Measurements from ENCODE around the gene CAPS.

CAPS gene

GRCh38 chr19:5934774-5935472, 20.9 kb downstream of the CAPS start:
- DNase-seq (ENCODE audit: low read depth) = no peak

- DNase-seq (ENCODE audit: low read depth) = no peak
Measured at GRCh38 chr19:5935473-5936291, 21.6 kb downstream of the CAPS start.

DNA sequence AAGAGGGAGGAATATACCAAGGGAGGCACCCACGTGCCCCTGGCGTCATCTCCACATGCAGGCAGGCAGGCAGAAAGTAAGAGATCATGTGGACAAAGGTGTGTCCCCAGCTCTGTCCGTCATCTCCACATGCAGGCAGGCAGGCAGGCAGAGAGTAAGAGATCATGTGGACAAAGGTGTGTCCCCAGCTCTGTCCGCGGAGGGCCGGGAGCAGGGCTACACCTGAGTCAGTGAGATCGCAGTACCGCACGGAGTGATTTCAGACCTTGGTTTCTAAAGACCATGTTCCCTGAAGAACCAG, 22.2 kb downstream of the CAPS start:
- no peak for DNase-seq (ENCODE audit: low read depth)

- no peak for DNase-seq (ENCODE audit: low read depth)
Measured at GRCh38 chr19:5937550-5937949, 23.5 kb downstream of the CAPS start.

GRCh38 chr19:5940260-5941208, 26.5 kb downstream of the CAPS start:
- DNase-seq (ENCODE audit: low read depth) = no peak

DNA sequence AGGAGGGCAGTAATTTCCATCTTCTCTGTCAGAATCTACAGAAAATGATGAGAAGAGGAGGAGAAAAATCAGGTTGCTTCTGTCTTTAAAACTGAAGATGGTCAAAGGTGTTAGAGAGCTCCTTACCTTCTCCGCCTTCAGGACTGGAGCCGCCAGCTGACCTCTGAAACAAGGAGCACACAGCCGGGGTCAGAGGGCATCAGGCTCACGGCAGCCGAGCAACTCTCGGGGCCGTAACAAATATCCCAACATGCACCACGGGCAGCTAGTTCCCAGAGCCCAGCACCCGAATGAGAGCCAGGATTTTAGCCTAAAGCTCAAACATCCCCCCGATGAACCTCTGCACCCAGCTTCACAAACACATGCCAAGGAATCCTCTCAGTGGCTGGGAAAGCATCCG, 27.6 kb downstream of the CAPS start:
- DNase-seq (ENCODE audit: low read depth) = no peak

DNA sequence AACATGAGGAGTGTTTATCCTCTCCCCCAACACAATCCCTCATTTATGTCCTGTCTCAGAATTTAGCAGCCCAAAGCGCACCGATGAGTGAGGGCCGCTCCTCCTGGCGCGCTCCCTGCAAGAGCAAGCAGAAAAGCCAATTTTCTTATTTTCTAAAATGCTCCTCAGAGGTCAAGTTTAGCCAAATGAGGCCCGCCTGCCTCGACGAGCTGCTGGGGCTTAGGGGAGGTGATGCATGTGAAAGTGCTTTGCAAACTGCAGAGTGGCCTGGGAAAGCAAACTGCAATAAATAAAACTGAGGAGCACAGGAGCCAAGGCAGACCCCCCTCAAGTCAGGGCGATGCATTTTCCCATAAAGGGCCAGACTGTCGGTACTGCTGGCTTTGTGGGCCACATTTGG, 29.0 kb downstream of the CAPS start:
- DNase-seq (ENCODE audit: low read depth) = no peak

DNA sequence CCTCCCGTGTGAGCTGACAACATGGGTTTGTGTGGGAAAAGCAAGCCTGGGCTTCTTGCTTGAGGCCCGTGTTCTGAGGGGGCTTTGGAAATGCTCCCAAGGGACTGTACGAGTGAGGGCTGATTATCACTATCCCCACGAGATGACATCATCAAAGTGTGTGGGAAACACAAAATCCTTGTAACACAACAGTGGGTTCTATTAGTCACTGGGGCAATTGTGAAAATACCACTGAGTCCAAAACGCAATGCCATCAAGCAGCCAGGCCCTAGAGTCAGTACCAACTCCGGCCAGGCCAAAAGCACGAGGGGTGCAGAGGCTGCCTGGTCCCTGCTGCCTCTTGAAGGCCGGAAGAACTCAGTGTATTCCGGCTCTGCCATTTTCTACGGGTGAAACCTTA, 29.6 kb downstream of the CAPS start:
- DNase-seq (ENCODE audit: low read depth) = no peak

DNA sequence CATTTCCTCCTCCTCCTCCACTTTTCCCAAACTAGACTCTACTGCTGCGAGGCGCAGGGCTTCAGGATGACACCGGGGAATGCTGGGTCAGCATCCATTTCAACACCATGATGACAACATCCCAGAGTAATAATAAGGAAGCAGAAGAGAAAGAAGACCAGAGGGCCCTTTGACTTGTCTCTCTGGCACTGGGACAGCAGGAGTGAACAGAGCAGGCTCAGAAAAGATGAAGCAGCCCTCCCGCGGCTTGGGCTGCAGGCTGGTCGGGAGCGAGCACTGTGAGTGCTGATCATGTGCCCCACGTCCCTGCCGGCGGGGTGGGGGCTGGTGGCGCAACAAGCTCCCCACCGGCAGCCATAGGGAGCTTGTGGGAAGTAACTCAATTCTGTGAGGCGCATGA, 33.4 kb downstream of the CAPS start:
- no peak for DNase-seq (ENCODE audit: low read depth)

DNA sequence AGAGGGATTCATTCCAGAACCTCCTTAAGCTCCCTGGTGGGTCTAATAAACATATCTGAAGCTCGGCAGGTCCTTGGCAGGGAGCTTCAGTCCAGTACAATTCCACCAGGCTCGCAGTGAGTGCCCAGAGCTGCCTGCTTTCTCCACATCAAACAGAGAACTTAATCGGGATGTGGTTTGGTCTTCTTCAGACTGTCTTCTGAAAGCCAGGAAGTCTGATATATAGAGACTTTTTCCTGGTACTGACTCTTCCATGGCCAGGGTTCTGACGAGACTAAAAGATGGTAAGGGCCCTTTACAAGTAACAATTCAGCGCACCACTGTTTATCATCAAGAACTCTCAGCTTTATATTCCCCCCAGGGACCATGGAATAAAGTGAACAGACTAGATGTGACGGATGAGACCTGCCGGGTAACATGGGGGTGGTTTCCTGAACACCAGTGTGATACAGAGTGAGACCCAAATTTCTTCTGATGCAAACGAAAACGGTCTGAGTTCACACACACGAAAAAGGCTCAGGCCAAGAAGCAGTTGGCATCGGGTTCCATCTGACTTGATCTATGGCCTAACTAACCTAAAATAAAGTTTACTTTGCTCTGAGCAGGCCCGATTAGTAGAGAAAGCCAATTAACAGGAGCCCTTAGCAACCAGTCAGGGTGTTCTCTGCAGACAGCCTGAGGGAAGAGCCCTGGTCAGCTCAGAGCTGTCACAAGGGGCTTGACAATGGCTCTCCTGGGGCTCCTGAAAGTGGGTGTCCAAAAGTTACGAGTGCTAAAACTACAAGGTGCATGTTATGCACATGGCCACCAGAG, 34.9 kb downstream of the CAPS start:
- no peak for DNase-seq (ENCODE audit: low read depth)

DNA sequence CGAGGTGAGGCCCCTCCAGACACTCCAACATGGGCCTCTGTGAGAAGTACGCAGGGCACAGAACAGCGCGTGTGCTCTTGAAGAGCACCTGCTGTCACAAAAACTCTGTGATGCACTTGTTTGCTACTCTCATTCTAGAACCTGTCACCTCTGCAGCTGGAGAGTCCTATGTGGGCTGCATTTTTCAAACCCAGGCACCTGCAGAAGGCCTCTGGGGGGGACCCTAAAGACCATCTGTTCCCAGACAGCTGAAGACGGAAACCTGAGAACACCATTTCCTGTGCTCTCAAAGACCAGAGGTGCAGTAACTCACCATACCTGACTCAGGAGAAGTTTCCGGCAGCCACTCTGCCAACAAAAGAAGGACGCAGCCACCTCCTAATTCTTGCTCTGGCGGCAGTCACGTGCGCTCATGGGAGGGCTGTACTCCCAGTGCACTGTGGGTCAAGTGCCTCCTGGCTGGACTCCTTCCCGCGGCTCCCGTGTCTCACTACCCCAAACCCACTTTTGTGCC, 35.8 kb downstream of the CAPS start:
- DNase-seq (ENCODE audit: low read depth) = no peak

GRCh38 chr19:5950741-5951140, 36.7 kb downstream of the CAPS start:
- DNase-seq (ENCODE audit: low read depth) = no peak

- no peak for DNase-seq (ENCODE audit: low read depth)
Measured at GRCh38 chr19:5951338-5951861, 37.3 kb downstream of the CAPS start.

- no peak for DNase-seq (ENCODE audit: low read depth)
Measured at GRCh38 chr19:5952193-5953029, 38.4 kb downstream of the CAPS start.

DNA sequence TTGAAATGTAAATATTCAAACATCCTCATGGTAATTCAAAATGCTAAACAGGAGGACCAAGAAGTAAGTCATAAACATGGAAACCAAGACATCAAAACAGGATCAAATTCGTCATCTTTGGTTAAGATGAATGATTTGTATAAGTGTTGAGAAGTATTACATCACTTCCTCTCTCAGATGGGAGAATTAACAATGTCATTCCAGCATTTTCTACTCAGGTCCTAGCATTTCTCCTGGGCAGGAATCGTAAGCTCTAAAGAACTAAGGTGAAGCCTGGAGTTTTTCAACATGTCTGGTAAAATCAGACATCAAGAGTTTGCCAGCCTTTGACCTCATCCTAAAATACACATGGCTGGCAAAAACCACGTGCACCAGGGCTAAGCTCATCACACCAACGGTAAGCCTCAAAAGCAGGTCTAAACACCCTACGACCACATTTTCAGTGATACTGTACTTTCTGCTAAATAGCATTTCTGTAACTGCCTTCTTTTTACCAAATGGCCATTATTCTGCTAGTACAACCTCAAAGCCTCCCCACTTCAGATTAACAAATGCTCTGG, 39.1 kb downstream of the CAPS start:
- no peak for DNase-seq (ENCODE audit: low read depth)

- DNase-seq (ENCODE audit: low read depth) = no peak
Measured at GRCh38 chr19:5953680-5954213, 39.7 kb downstream of the CAPS start.

- no peak for DNase-seq (ENCODE audit: low read depth)
Measured at GRCh38 chr19:5954293-5954692, 40.2 kb downstream of the CAPS start.

DNA sequence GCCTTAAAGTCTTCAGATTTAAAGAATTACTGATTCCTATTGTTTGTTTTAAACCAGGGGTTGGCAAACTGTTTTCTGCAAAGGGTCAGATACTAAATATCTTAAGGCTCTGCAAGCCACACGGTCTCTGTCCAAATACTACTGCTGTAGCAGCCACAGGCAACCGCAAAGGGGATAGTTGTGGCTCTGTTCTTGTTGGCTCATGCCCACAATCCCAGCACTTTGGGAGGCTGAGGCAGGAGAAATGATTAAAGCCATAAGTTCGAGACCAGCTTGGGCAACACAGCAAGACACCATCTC, 41.5 kb downstream of the CAPS start:
- no peak for DNase-seq (ENCODE audit: low read depth)

DNA sequence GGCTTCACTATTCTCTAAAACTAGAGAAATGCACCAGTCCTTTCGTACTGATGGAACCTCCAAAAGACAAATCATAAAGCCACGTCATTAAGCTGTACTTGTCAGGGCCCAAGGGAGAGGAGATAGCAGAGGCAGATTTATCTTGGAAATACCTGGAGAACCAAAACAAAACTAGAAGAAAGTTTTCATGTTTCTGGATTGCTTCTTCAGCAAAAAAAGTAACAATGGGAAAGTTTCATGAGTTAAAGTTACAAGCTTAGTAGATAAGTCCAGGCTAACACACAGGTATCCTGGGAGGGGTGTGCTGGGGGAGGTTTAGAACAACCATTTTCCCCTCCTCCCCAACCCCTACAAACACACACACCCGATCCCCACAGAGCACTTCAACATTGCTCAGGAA, 42.3 kb downstream of the CAPS start:
- DNase-seq (ENCODE audit: low read depth) = no peak

DNA sequence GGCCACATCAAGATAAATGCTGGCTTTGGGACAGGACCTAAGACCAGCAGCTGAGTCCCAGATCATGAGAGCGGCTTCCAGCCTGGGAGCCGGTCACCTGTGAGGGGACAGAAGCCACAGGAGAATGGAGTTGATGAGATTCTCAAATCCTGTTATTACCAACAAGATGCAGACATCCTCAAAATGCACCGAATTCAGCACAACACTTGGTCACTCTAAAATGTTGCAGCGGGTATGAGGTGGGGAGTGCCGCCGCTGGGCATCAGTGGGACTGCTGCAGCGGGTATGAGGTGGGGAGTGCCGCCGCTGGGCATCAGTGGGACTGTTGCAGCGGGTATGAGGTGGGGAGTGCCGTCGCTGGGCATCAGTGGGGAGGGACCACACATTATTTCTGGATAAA, 42.7 kb downstream of the CAPS start:
- DNase-seq (ENCODE audit: low read depth) = no peak

Measured in stimulated activated CD8-positive, alpha-beta memory T cell treated with anti-CD3 and anti-CD28 coated beads, Interleukin-12 subunit alpha, Interleukin-12 subunit beta, amount 100 ng/mL, for 1 hour (primary cell).